ENCODE results near the gene AKT3. TPM values are rescaled to one million over a fixed set of nuclear protein-coding genes. Genes with fewer than 3 reads are reported as not detected.

Gene AKT3
- total RNA-seq, 1 experiment from 2014 or later: 31.9 TPM

- Mint-ChIP-seq H3K9me3 (ENCODE audit: unreplicated experiment) (peaks cover under 1% of the 10 kb centered on the region), H3K4me3 (ENCODE audit: unreplicated experiment) (no peak overlapping the region), H3K27ac (ENCODE audit: low read depth, unreplicated experiment) (no peak overlapping the region), H3K27me3 (ENCODE audit: insufficient read depth, unreplicated experiment) (no peaks in the 10 kb centered on the region), H3K36me3 (ENCODE audit: insufficient read depth, unreplicated experiment) (no peaks in the 10 kb centered on the region), H3K4me1 (ENCODE audit: insufficient read depth, unreplicated experiment) (peaks cover 9% of the 10 kb centered on the region)
- no peak for DNase-seq (ENCODE audit: unreplicated experiment)
- CTCF ChIA-PET: interaction anchor here (0.6 to 1.1 kb wide), 5 partner anchors 10 to 479 kb away, joined by 3 to 4 read pairs (median 3); no protein-coding TSS in a partner anchor
- no peak for TF ChIP-seq CTCF (IDR thresholded peaks at IDR 0.05; ENCODE audit: unreplicated experiment)
- no TSS peak for BruUV-seq (replicated peaks)
- intact Hi-C loops (cut with micrococcal nuclease): loop anchor here (10.0 kb wide), 1 partner anchor 252 kb away; no protein-coding TSS in a partner anchor
- POLR2A ChIA-PET: interaction anchor here (0.9 to 1.3 kb wide), 2 partner anchors 10 to 54 kb away, joined by 3 read pairs; no protein-coding TSS in a partner anchor
These were observed 56.7 kb downstream of the AKT3 start for GRCh38 chr1:243793298-243793697.

- no peaks in the 10 kb centered on the region for H3K36me3 Mint-ChIP-seq (ENCODE audit: insufficient read depth, unreplicated experiment)
- POLR2A ChIA-PET: interaction anchor here (0.6 to 1.3 kb wide), 4 partner anchors 9 to 55 kb away, joined by 3 to 6 read pairs (median 4); no protein-coding TSS in a partner anchor
- H3K9me3 Mint-ChIP-seq (ENCODE audit: unreplicated experiment): no peaks in the 10 kb centered on the region
- H3K27ac Mint-ChIP-seq (ENCODE audit: low read depth, unreplicated experiment): peak overlapping the region; percentile 27
- no peak for TF ChIP-seq CTCF (IDR thresholded peaks at IDR 0.05; ENCODE audit: unreplicated experiment)
- intact Hi-C loops (cut with micrococcal nuclease): loop anchor here (10.0 kb wide), 1 partner anchor 252 kb away; no protein-coding TSS in a partner anchor
- no peak for DNase-seq (ENCODE audit: unreplicated experiment)
- no TSS peak for BruUV-seq (replicated peaks)
- no peaks in the 10 kb centered on the region for H3K27me3 Mint-ChIP-seq (ENCODE audit: insufficient read depth, unreplicated experiment)
- H3K4me1 Mint-ChIP-seq (ENCODE audit: insufficient read depth, unreplicated experiment): peaks cover 8% of the 10 kb centered on the region
- CTCF ChIA-PET: interaction anchor here (0.5 to 1.2 kb wide), 5 partner anchors 12 to 328 kb away, joined by 3 to 4 read pairs (median 3); no protein-coding TSS in a partner anchor
- H3K4me3 Mint-ChIP-seq (ENCODE audit: unreplicated experiment): no peak overlapping the region
These were observed 57.2 kb downstream of the AKT3 start for GRCh38 chr1:243792891-243793290.

- no TSS peak for BruUV-seq (replicated peaks)
- H3K4me3 Mint-ChIP-seq (ENCODE audit: unreplicated experiment): no peak overlapping the region
- POLR2A ChIA-PET: interaction anchor here (0.6 to 1.3 kb wide), 4 partner anchors 9 to 30 kb away, joined by 3 to 6 read pairs (median 4); no protein-coding TSS in a partner anchor
- peaks cover 8% of the 10 kb centered on the region for H3K4me1 Mint-ChIP-seq (ENCODE audit: insufficient read depth, unreplicated experiment)
- DNase-seq (ENCODE audit: unreplicated experiment): no peak
- CTCF ChIA-PET: interaction anchor here (0.5 to 1.2 kb wide), 6 partner anchors 13 to 590 kb away, joined by 3 to 5 read pairs (median 3); no protein-coding TSS in a partner anchor
- TF ChIP-seq CTCF (IDR thresholded peaks at IDR 0.05; ENCODE audit: unreplicated experiment): no peak
- H3K27ac Mint-ChIP-seq (ENCODE audit: low read depth, unreplicated experiment): peak overlapping the region; percentile 27
- H3K27me3 Mint-ChIP-seq (ENCODE audit: insufficient read depth, unreplicated experiment): no peaks in the 10 kb centered on the region
- no peaks in the 10 kb centered on the region for H3K9me3 Mint-ChIP-seq (ENCODE audit: unreplicated experiment)
- intact Hi-C loops (cut with micrococcal nuclease): loop anchor here (10.0 kb wide), 1 partner anchor 252 kb away; no protein-coding TSS in a partner anchor
- no peaks in the 10 kb centered on the region for H3K36me3 Mint-ChIP-seq (ENCODE audit: insufficient read depth, unreplicated experiment)
These were observed 57.6 kb downstream of the AKT3 start for GRCh38 chr1:243792401-243792800.

GRCh38 chr1:243791586-243792267 is 58.3 kb downstream of the AKT3 start:
- Mint-ChIP-seq H3K4me1 (ENCODE audit: insufficient read depth, unreplicated experiment) (peaks cover 8% of the 10 kb centered on the region), H3K9me3 (ENCODE audit: unreplicated experiment) (no peaks in the 10 kb centered on the region), H3K4me3 (ENCODE audit: unreplicated experiment) (no peak overlapping the region), H3K27me3 (ENCODE audit: insufficient read depth, unreplicated experiment) (no peaks in the 10 kb centered on the region), H3K27ac (ENCODE audit: low read depth, unreplicated experiment) (no peak overlapping the region), H3K36me3 (ENCODE audit: insufficient read depth, unreplicated experiment) (no peaks in the 10 kb centered on the region)
- TF ChIP-seq CTCF (IDR thresholded peaks at IDR 0.05; ENCODE audit: unreplicated experiment): no peak
- no peak for DNase-seq (ENCODE audit: unreplicated experiment)
- BruUV-seq (replicated peaks): no TSS peak
- ChIA-PET CTCF (interaction anchor here (0.5 to 1.2 kb wide), 7 partner anchors 13 to 591 kb away, joined by 3 to 5 read pairs (median 3); no protein-coding TSS in a partner anchor), POLR2A (interaction anchor here (0.9 to 1.3 kb wide), 4 partner anchors 8 to 30 kb away, joined by 3 to 6 read pairs (median 4); no protein-coding TSS in a partner anchor)
- intact Hi-C loops (cut with micrococcal nuclease): loop anchor here (10.0 kb wide), 1 partner anchor 253 kb away; no protein-coding TSS in a partner anchor

Data from MCF 10A (cell line).